ENCODE results near the gene RORC. TPM values are rescaled to one million over a fixed set of nuclear protein-coding genes. Genes with fewer than 3 reads are reported as not detected.

RORC gene
- total RNA-seq, 1 experiment from 2014 or later, result 0.19 TPM

DNA sequence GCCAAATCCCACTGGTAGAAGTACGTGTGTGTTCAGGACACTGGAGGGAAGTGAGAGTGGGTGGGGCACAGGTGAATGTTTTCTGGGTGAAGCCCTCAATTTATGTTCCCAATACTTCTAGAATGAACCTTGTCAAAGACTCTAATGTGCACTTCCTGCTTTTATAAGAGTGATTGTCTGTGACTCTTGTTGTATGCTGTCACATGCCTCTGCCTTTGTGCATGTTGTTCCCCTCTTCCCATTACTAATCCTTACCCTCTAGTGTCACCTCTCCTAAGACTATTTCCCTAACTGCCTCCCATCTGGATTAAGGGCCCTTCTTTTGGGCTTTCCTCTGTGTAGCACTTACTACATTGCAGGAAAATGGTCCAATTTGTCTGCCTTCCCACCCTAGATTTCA is 23.8 kb downstream of the RORC start:
- Mint-ChIP-seq H3K4me3 (ENCODE audit: low read depth, unreplicated experiment) (no peak overlapping the region), H3K27me3 (ENCODE audit: unreplicated experiment) (peaks cover 73% of the 10 kb centered on the region), H3K36me3 (ENCODE audit: insufficient read depth, unreplicated experiment) (no peaks in the 10 kb centered on the region), H3K9me3 (ENCODE audit: low read depth, unreplicated experiment) (no peaks in the 10 kb centered on the region), H3K4me1 (ENCODE audit: low read depth, unreplicated experiment) (no peaks in the 10 kb centered on the region), H3K27ac (ENCODE audit: unreplicated experiment) (no peak overlapping the region)
- CTCF ChIA-PET, result no interaction called here
- DNase-seq, result no peak
- TF ChIP-seq CTCF (IDR thresholded peaks at IDR 0.05; ENCODE audit: unreplicated experiment), result no peak
- intact Hi-C loops (cut with micrococcal nuclease; ENCODE audit: unreplicated experiment), result no loop called here
- BruUV-seq (replicated peaks), result no TSS peak

DNA sequence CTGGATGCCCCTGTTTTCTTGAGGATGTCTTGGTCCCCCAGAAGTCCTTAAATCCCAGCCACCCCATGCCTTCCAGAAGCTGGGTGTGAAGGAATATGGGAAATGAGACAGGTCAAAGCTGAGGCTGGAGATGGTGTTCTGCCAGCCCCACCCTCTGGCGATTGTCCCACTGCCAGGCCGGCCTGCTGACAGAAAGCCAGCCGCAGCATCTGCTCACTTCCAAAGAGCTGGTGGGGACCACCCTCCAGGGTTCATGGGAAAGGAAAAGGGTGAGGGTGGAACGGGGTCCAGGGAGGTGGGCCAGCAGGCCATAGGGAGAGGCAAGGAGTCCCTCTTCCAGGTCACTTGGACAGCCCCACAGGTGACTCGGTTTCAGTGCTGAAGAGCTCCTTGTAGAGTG is 24.5 kb downstream of the RORC start:
- no peak for DNase-seq
- Mint-ChIP-seq H3K36me3 (ENCODE audit: insufficient read depth, unreplicated experiment) (no peaks in the 10 kb centered on the region), H3K9me3 (ENCODE audit: low read depth, unreplicated experiment) (no peaks in the 10 kb centered on the region), H3K4me1 (ENCODE audit: low read depth, unreplicated experiment) (no peaks in the 10 kb centered on the region), H3K4me3 (ENCODE audit: low read depth, unreplicated experiment) (no peak overlapping the region), H3K27me3 (ENCODE audit: unreplicated experiment) (peaks cover 71% of the 10 kb centered on the region), H3K27ac (ENCODE audit: unreplicated experiment) (no peak overlapping the region)
- no TSS peak for BruUV-seq (replicated peaks)
- CTCF ChIA-PET, result no interaction called here
- intact Hi-C loops (cut with micrococcal nuclease; ENCODE audit: unreplicated experiment), result no loop called here
- TF ChIP-seq CTCF (IDR thresholded peaks at IDR 0.05; ENCODE audit: unreplicated experiment), result no peak

DNA sequence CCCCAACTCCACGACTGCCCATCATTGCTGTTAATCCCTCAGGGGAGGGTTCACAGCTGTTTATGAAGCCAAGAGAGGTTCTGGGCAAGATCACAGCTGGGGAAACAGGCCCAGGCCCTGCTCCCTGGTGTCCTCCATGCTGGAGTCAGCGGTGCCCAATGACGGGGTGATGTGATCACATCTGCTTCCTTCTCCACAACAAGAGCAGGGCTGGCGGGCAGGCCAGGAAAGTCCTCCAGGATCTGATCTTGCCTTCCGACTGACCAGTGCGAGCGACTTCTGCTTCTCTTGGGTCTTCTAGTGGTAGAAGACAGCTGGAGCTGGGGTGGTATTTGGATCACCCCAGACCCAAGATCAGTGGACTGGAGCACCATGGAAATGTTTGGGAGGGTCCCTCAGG is 25.4 kb downstream of the RORC start:
- no peaks in the 10 kb centered on the region for H3K36me3 Mint-ChIP-seq (ENCODE audit: insufficient read depth, unreplicated experiment)
- TF ChIP-seq CTCF (IDR thresholded peaks at IDR 0.05; ENCODE audit: unreplicated experiment), result no peak
- H3K4me1 Mint-ChIP-seq (ENCODE audit: low read depth, unreplicated experiment), result no peaks in the 10 kb centered on the region
- no peak overlapping the region for H3K27ac Mint-ChIP-seq (ENCODE audit: unreplicated experiment)
- H3K9me3 Mint-ChIP-seq (ENCODE audit: low read depth, unreplicated experiment), result no peaks in the 10 kb centered on the region
- DNase-seq, result no peak
- BruUV-seq (replicated peaks), result no TSS peak
- intact Hi-C loops (cut with micrococcal nuclease; ENCODE audit: unreplicated experiment), result no loop called here
- CTCF ChIA-PET, result no interaction called here
- peaks cover 71% of the 10 kb centered on the region for H3K27me3 Mint-ChIP-seq (ENCODE audit: unreplicated experiment)
- H3K4me3 Mint-ChIP-seq (ENCODE audit: low read depth, unreplicated experiment), result no peak overlapping the region

GRCh38 chr1:151805066-151805820 is 26.4 kb downstream of the RORC start, which contains the start of gene LINGO4:
LINGO4 (minus strand) TSS chr1:151805419; CDS start chr1:151802704, 2,715 bp downstream.
- TF ChIP-seq CTCF (IDR thresholded peaks at IDR 0.05; ENCODE audit: unreplicated experiment), result no peak
- CTCF ChIA-PET, result no interaction called here
- no peak within 1 kb of the TSS for H3K27ac Mint-ChIP-seq (ENCODE audit: unreplicated experiment)
- BruUV-seq (replicated peaks), result no TSS peak
- no peak within 1 kb of the TSS for H3K4me3 Mint-ChIP-seq (ENCODE audit: low read depth, unreplicated experiment)
- peaks cover 75% of the 10 kb centered on the region for H3K27me3 Mint-ChIP-seq (ENCODE audit: unreplicated experiment)
- intact Hi-C loops (cut with micrococcal nuclease; ENCODE audit: unreplicated experiment), result no loop called here
- H3K9me3 Mint-ChIP-seq (ENCODE audit: low read depth, unreplicated experiment), result no peaks in the 10 kb centered on the region
- H3K36me3 Mint-ChIP-seq (ENCODE audit: insufficient read depth, unreplicated experiment), result no peaks in the 10 kb centered on the region
- DNase-seq, result no peak
- no peaks in the 10 kb centered on the region for H3K4me1 Mint-ChIP-seq (ENCODE audit: low read depth, unreplicated experiment)
